Spinal cord (tissue), 10 donors: Measurements from ENCODE around the gene LIF. TPM values are rescaled to one million over a fixed set of nuclear protein-coding genes. Genes with fewer than 3 reads are reported as not detected.
A peak's percentile ranks its signal among the peaks of the same experiment; 100 is the strongest.

Experiments
- DNase-seq, 6 donors: peaks; one replicate each; pipeline versions ENCODE4 v3.0.0 to v3.0.0-alpha.2; 2013 to 2015; ENCODE audit warnings: low spot score in 6 of 6, low read depth in 4 of 6
- H3K27ac ChIP-seq: one replicate; pipeline ENCODE4 v1.5.1; 2013; ENCODE audit warnings: low read depth, low read length, control low read depth
- H3K27me3 ChIP-seq: one replicate; pipeline ENCODE4 v1.6.1; 2013; ENCODE audit warnings: low read length; ENCODE audit not compliant: control insufficient read depth, insufficient read depth
- H3K36me3 ChIP-seq: one replicate; pipeline ENCODE4 v1.6.1; 2013; ENCODE audit warnings: low read length; ENCODE audit not compliant: control insufficient read depth, insufficient read depth
- H3K4me1 ChIP-seq: one replicate; pipeline ENCODE4 v1.6.1; 2013; ENCODE audit warnings: low read length; ENCODE audit not compliant: control insufficient read depth, insufficient read depth
- H3K4me3 ChIP-seq: one replicate; pipeline ENCODE4 v1.5.1; 2013; ENCODE audit warnings: low read depth, low read length, control low read depth
- H3K9me3 ChIP-seq: one replicate; pipeline ENCODE4 v1.6.1; 2013; ENCODE audit warnings: low read length; ENCODE audit not compliant: control insufficient read depth, insufficient read depth
- WGBS: methylation state at CpG from one replicate; pipeline ENCODE4 v1.1.5; 2013; ENCODE audit warnings: missing lambda C conversion rate; ENCODE audit not compliant: insufficient coverage; 5-methylcytosine and 5-hydroxymethylcytosine counted together
- polyA plus RNA-seq, 2 donors: library from polyadenylated mRNA; unstranded; fragments of 120-200 nt; gene quantifications; one replicate each; pipeline ENCODE4 v1.2.1, GENCODE V29; 2013; ENCODE audit not compliant: insufficient read length in 2 of 2
- total RNA-seq, 2 donors: library from RNA; depleted of rRNA in 1 of 2; stranded (reverse); fragments of 120-200 nt in 1 of 2; fragments of >200 nt in 1 of 2; gene quantifications; one replicate each; pipeline versions ENCODE4 v1.2.3 to v1.2.4, GENCODE V29; 2013 to 2014
- donor health status: healthy.

LIF gene
- total and polyA plus RNA-seq, 4 donors = 0.20 to 0.84 (median 0.53) TPM

- Histone ChIP-seq H3K4me1 (peaks cover 31% of the 10 kb centered on the region), H3K9me3 (no peaks in the 10 kb centered on the region), H3K36me3 (no peaks in the 10 kb centered on the region), H3K27ac (no peak overlapping the region), H3K27me3 (peaks cover 35% of the 10 kb centered on the region), H3K4me3 (no peak overlapping the region)
- WGBS = 25% methylated on average over 12 of the region's 15 CpGs
- DNase-seq = no peak
Observed at GRCh38 chr22:30246814-30247376, 336 bp upstream of the LIF start.

GRCh38 chr22:30245181-30245984, 1.2 kb downstream of the LIF start:
- Histone ChIP-seq H3K4me1 (peaks cover 24% of the 10 kb centered on the region), H3K27me3 (peaks cover 35% of the 10 kb centered on the region), H3K27ac (no peak overlapping the region), H3K4me3 (peak overlapping the region; percentile 54), H3K36me3 (no peaks in the 10 kb centered on the region), H3K9me3 (no peaks in the 10 kb centered on the region)
- WGBS = 39% methylated on average over 8 of the region's 15 CpGs
- no peak for DNase-seq

GRCh38 chr22:30244641-30245040, 1.9 kb downstream of the LIF start:
- H3K36me3 ChIP-seq = no peaks in the 10 kb centered on the region
- peaks cover 24% of the 10 kb centered on the region for H3K4me1 ChIP-seq
- H3K27me3 ChIP-seq = peaks cover 37% of the 10 kb centered on the region
- H3K27ac ChIP-seq = no peak overlapping the region
- 88% methylated on average over 5 of the region's 5 CpGs for WGBS
- H3K9me3 ChIP-seq = no peaks in the 10 kb centered on the region
- no peak overlapping the region for H3K4me3 ChIP-seq
- DNase-seq = peak in 1 of 6 donors; percentile 57

DNA sequence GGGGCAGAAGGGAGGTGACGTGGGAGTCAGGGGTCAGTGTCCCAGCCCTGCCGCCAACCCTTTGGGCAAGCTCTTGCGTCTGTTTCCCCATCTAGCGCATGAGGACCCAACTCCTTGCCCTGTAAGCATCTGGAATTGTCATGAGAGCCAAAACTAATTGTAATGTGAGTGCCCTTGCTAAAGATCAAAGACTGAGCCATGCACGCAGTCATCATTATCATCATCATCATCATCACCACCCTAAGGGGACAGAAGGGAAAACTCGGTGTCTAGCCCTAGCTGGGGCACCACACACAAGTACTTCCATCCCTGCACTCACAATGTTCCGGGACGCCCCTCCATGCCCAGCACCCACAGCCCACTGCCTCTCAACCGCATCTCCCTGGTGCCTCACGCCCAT, 2.5 kb downstream of the LIF start:
- DNase-seq = no peak
- 95% methylated on average over 10 of the region's 10 CpGs for WGBS
- Histone ChIP-seq H3K4me3 (no peak overlapping the region), H3K27ac (no peak overlapping the region), H3K9me3 (no peaks in the 10 kb centered on the region), H3K27me3 (peaks cover 37% of the 10 kb centered on the region), H3K36me3 (no peaks in the 10 kb centered on the region), H3K4me1 (peaks cover 21% of the 10 kb centered on the region)

GRCh38 chr22:30243661-30244060, 2.9 kb downstream of the LIF start:
- H3K36me3 ChIP-seq = no peaks in the 10 kb centered on the region
- 98% methylated on average over 22 of the region's 22 CpGs for WGBS
- no peak for DNase-seq
- H3K9me3 ChIP-seq = no peaks in the 10 kb centered on the region
- H3K27me3 ChIP-seq = peaks cover 37% of the 10 kb centered on the region
- no peak overlapping the region for H3K4me3 ChIP-seq
- no peak overlapping the region for H3K27ac ChIP-seq
- H3K4me1 ChIP-seq = peaks cover 17% of the 10 kb centered on the region

- no peak for DNase-seq
- H3K4me1 ChIP-seq = peaks cover 10% of the 10 kb centered on the region
- no peaks in the 10 kb centered on the region for H3K9me3 ChIP-seq
- no peaks in the 10 kb centered on the region for H3K36me3 ChIP-seq
- no peak overlapping the region for H3K4me3 ChIP-seq
- WGBS = 85% methylated on average over 11 of the region's 15 CpGs
- H3K27me3 ChIP-seq = peaks cover 21% of the 10 kb centered on the region
- no peak overlapping the region for H3K27ac ChIP-seq
Observed at GRCh38 chr22:30241576-30242371, 4.8 kb downstream of the LIF start.

DNA sequence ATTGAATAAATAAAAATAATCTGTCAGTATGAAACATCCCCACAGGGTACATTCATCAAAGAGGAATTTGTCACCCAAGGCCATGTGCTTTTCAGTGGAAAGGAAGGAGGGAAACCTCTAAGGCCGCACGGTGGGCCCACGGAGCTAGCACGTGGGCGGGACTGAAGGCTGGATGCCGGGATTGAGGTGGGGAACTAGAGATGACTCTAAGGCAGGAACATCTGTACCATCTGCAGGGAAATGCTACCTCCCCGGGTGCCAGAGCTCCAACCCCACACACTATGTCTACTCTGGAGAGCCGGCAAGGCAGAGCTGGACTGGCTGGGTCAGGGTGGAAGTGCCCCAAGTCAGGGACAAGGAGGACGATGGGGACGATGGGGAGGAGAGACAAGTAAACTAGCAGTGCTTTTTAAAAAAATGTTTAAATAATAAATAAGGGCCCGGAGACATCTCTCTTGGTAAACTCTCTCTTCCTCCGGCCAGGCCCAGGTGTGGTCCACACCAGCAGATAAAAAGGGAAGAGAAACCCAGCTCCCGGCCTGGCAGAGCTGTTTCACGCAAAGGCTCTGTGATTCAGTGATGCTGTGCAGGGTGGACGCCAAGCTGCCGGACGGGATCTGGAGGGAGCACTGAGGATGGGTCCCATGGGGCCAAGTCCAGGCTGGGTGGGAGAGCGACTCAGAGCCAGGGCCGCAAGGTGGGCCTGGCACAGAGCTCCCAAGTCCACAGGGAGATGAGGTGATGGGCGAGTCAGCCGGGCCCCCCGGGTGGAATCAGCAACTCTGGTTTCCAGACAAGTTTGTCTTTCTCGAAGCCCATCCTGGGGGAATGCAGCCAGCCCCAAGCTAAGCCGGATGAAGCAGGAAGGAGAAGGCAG, 5.8 kb downstream of the LIF start:
- H3K27ac ChIP-seq = no peak overlapping the region
- H3K4me3 ChIP-seq = no peak overlapping the region
- H3K9me3 ChIP-seq = no peaks in the 10 kb centered on the region
- DNase-seq = no peak
- no peaks in the 10 kb centered on the region for H3K36me3 ChIP-seq
- H3K27me3 ChIP-seq = peaks cover 17% of the 10 kb centered on the region
- WGBS = 78% methylated on average over 18 of the region's 24 CpGs
- peaks cover 6% of the 10 kb centered on the region for H3K4me1 ChIP-seq

DNA sequence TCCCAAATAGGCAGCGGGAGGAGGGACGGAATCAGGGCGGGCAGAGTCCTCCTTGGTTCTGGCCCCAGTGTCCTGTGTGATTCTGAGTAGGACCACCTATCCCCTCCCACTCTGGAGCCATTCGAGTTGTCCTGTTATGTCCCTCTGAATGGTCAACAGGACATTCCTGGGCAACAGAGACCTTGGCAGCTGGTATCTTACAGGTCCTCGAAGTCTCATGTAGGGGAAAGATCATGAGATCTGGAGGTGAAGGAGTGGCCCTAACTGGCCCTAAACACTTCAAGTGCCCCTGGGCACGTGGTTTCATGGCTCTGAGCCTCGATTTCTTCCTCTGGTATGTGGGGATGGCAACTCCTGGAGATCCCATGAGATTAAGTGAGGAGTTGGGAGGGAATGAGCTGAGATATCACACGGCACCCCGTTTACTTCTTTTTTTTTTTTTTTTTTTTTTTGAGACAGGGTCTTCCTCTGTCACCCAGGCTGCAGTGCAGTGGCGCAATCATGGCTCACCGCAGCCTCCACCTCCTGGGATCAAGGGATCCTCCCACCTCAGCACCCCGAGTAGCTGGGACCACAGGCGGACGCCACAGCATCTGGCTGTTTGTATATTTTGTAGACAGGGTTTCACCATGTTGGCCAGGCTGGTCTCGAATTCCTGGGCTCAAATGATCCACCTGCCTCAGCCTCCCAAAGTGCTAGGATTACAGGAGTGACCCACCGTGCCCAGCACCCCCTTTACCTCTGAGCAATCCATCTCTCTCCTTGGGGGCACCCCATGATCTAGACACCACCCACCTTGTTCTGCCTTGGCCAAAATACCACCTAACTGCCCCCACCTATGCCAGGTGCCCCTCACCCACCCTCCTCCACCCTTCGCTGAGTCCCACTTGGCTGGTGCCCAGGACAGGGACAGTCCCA, 6.8 kb downstream of the LIF start:
- Histone ChIP-seq H3K27ac (no peak overlapping the region), H3K27me3 (peaks cover 6% of the 10 kb centered on the region), H3K4me1 (peaks cover 13% of the 10 kb centered on the region), H3K36me3 (no peaks in the 10 kb centered on the region), H3K9me3 (no peaks in the 10 kb centered on the region), H3K4me3 (no peak overlapping the region)
- DNase-seq = no peak
- WGBS = 96% methylated on average over 9 of the region's 17 CpGs
